Head of caudate nucleus (tissue), 42 donors: ENCODE data around the gene NNAT.
"Not testable (repeated sequence)": the region's sequence is repeated elsewhere in the genome, so short reads cannot be mapped to it uniquely, and the experiment has no call there.

Experiments
- DNase-seq, 42 donors: peaks; one replicate each; pipeline versions ENCODE4 v3.0.0 to v3.0.0-alpha.2; 2020 to 2021; ENCODE audit warnings: mixed read lengths in 7 of 42
- intact Hi-C: fragments of 100-400 bp; cut with DNase I; formaldehyde crosslinking; loops from one replicate; pipeline ENCODE4 v1.15.0; 2022

The NNAT gene

DNA sequence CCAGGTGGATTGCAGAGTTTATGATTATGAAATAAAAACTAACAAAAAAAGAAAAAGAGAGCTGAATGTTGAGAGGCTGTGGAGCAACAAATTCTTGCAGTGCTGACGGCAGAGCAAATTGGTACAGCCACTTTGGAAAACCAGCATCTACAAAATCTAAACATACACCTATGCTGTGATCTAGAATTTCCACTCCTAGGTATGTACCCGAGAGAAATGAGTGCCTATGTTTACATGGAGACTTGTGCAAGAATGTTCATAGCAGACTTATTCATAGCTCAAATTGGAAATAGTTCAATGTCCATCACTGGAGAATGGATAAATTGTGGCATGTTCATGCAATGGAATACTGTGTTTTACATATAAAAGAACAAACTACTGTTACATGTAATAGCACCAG is 9.6 kb downstream of the NNAT start:
- intact Hi-C loops, result loop anchor here (5.0 kb wide), 2 partner anchors 263 to 333 kb away; no protein-coding TSS in a partner anchor
- DNase-seq, result peak in 1 of 42 donors; percentile 8

DNA sequence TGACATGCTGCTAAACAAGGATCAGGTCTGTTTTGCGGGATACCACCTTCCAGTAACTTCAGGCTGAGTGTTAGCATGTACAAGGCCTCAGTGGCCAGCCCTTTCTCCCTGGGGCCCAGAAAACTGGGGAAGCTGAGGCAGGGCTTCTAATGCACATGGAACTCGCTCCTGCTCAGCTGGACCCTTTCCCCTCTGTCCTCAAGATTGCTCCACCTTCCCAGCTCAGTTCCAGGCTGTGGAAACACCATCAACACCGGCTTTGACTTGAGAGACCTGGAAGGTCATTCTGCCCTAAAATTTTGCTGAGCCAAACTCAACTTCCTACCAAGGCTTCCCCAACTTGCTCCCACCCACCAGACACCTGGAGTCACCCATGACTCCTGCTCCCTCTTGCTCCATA is 10.8 kb downstream of the NNAT start:
- intact Hi-C loops, result loop anchor here (5.0 kb wide), 2 partner anchors 265 to 335 kb away; no protein-coding TSS in a partner anchor
- DNase-seq, result peak in 3 of 42 donors; percentile 4 to 11 (median 5)

DNA sequence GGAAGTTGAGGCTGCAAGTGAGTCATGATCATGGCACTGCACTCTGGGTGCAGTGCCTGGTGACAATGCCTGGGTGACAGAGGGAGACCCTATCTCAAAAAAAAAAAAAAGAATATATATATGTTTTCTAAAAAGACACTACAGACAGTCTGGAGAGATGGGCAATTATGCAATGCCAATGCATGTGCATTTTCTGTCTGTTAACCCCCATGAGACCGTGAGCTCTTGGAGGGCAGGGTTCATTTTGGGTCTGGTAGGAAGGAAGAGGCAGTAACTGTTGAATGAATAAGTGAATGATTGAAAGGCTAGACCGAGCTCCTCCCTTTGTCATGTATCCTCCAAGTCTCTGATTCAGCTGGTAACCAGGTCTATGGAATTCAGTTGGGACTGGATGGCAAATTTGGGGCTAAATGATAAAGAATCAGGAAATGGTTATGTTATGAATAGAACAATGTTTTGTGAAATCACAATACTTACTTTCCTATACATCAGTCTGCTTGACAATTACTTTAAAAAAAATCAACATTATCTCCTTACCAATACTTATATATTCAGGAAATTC is 12.2 kb downstream of the NNAT start:
- no peak for DNase-seq
- intact Hi-C loops, result loop anchor here (5.0 kb wide), 2 partner anchors 266 to 336 kb away; no protein-coding TSS in a partner anchor

DNA sequence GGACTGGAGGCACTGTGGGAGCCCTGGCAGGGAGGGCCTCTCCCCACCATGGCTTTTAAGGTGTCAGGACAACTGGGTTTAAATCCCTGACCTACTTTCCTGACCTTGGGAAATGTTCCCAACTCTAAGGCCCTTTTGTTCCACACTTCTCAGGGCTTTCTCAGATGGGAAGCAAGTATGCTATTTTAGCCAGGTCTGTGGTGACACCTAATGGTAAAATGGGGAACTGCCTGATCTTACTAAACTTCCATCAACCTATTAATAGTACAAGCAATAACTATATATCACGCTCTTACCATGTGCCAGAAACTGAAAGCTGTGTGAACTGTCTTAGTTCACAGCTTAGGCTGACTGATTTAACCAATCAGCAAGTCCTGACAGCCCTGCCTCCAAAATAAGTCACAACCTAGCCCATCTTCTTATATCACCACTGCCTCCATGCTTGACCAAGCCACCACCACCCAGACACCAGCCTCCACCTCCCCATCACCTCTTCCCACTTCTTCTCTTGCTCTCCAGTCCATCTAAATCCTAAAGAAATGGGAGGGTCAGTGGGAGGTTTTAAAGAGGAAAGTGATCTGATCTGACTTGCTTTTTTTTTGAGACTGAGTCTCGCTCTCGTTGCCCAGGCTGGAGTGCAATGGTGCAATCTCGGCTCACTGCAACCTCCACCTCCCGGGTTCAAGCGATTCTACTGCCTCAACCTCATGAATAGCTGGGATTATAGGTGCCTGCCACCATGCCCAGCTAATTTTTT is 13.5 kb downstream of the NNAT start:
- peak in 26 of 42 donors; percentile 11 to 87 (median 69) for DNase-seq
- intact Hi-C loops, result loop anchor here (5.0 kb wide), 2 partner anchors 267 to 337 kb away; no protein-coding TSS in a partner anchor

DNA sequence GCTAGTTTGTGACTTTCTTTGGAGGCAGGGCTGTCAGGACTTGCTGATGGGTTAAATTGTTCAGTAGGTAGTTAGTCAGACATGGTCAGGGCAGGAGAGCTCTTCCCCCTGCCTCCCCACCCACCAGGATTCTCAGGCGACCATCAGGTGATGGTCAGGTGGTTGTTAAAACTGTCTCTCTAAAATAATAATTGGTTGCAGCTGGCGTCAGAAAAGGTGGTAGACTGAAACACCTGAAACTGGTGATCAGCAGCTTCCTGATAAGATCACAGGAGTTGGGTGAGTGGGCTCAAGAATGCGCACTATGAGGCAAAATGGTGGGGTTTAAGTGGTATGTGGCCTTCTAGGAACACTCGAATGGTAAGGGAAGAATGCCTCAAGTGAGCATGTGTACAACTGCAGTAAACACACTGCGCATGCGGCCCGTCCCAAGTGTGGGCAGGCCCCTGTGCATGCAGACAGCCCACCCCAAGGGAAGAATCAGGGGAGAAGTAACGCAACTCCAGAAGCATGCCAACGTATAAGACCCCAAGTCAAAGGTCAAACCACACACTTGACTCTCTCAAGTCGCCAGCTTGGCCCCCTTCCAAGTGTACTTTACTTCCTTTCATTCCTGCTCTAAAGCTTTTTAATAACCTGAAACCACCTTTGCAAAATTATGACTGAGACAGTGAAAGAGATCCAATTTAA is 14.5 kb downstream of the NNAT start:
- intact Hi-C loops, result no loop called here
- peak in 1 of 42 donors; percentile 35 for DNase-seq

DNA sequence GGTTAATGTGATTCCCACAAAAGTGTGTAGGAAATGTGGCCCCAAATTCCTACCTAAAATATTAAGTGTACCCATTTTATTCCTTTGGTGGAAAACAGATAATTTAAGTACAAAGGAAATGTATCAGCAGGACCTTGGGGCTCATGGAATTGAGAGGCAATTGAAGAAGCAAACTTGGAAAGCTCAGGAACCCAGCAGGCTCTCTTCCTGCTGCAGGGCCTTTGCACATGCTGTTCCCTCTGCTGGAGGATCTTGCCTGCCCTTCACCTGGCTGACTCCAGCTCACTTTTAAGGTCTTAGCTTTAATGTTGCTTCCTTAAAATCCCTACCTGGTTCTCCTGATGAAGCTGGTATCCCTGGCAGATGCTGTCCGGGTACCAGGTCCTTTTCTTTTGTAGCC is 16.5 kb downstream of the NNAT start:
- intact Hi-C loops, result no loop called here
- DNase-seq, result peak in 1 of 42 donors; percentile 17

DNA sequence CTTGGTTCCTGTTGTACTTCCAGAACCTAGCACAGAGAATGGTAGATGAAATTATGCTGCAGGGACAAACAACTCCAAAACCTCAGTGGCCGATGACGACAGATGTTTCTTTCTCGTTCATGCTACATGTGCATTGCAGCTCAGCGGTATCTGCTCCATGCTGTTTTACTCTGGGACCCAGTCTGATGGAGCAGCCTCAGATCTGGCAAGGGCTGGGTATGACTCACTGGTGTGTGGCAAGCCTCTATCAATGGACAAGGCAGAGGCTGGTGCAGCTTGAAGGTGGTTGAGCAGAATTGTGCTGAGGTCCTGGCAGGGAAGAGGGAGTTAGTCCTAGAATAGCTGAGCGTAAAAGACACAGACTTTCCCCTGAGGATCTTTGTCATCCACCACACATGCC is 17.0 kb downstream of the NNAT start:
- intact Hi-C loops, result no loop called here
- peak in 1 of 42 donors; percentile 40 for DNase-seq

DNA sequence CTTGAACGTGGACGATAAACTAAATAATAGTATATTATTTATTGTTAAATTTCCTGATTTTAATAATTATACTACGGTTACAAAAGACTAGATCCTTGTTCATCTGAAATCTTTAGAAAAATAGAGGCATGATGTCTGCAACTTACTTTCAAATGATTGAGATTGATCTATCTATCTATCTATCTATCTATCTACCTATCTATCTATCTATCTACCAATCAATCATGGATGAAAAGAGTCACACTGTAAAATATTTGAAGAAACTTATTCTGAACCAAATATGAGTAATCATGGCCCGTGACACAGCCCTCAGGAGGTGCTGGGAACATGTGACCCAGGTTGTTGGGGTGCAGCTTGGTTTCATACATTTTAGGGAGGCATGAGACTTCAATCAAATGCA is 18.4 kb downstream of the NNAT start:
- intact Hi-C loops, result no loop called here
- DNase-seq, result peak in 1 of 42 donors; percentile 18

DNA sequence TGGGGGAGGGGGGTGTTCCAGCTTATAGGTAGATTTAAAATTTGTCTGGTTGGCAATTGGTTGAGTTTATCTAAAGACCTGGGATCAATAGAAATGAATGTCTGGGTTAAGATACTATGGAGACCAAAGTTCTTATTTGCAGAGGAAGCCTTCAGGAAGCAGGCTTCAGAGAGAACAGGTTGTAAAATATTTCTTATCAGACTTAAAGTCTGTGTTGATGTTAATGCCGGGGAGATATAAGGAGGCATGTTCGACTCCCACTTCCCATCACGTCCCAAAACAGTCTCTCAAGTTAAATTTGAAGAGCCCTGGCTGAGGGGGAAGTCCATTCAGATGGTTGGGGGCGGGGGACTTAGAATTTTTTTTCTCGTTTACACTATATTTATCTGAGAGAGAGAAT is 19.0 kb downstream of the NNAT start:
- DNase-seq, result no peak
- intact Hi-C loops, result no loop called here

DNA sequence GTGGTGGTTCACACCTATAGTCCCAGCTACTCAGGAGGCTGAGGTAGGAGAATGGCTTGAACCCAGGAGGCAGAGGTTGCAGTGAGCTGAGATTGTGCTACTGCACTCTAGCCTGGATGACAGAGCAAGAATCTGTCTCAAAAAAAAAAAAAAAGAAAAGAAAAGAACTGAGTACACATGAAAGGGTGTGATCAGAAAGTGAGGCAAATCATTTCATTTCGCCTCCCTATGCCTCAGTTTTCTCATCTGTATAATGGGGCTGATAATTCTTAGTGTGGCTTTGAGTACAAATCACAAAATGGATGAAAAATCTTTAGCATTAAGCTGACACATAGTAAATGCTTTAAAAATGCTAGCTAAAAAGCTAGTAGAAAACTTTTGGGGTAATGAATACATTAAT is 19.8 kb downstream of the NNAT start:
- DNase-seq, result peak in 1 of 42 donors; percentile 13
- intact Hi-C loops, result not testable (repeated sequence)

DNA sequence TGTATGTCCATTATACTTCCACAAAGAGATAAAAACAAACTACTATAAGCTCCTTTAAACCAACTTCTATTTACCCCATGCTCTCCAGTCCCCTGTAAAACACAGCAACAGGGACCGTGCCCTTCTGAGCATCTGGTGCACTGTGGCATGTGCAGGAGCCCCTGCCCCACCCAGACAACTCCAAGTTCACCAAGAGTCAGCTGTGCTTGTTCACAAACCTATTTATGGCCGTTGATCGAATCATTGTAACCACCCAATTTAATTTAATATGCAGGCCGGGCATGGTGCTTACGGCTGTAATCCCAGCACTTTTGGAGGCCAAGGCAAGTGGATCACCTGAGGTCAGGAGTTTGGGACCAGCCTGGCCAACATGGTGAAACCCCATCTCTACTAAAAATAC is 20.3 kb downstream of the NNAT start:
- DNase-seq, result no peak
- intact Hi-C loops, result no loop called here

DNA sequence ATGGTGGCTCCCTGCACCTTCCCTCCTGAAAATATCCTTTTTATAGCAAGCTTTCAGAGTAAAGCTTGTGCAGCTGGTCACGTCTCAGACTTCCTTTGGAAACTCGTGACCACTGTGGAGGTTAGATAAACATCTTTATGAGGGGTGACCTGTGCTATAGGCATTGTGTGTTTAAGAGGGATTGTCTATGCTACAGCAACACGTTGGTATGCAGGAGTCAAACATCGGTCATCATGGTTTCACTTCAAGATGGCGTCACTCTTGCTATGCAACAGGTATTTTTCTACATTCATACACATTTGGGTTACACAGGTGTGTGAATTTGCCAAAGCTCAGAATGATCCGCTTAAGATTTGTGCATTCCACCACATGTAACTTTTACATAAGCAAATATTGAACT is 21.2 kb downstream of the NNAT start:
- DNase-seq, result peak in 1 of 42 donors; percentile 16
- intact Hi-C loops, result no loop called here

DNA sequence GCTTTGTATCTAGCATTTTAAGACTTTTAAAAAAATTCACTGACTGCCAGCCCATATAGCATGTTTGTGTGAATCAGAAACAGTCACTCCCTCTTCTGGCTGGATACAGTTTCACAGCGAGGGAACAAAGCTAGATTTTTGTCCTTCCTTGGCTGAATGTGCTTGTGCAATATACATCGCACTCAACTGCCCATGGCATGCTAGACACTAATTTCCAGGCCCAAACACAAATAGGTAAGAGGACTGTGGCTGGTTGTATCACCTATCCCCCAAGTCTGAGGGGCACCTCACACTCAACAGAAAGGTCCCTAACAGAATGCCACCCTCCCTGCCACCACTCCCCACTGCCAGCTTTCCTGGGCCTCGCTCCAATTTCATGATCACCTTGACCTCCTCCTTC is 22.8 kb downstream of the NNAT start:
- peak in 3 of 42 donors; percentile 11 to 29 (median 18) for DNase-seq
- intact Hi-C loops, result no loop called here

DNA sequence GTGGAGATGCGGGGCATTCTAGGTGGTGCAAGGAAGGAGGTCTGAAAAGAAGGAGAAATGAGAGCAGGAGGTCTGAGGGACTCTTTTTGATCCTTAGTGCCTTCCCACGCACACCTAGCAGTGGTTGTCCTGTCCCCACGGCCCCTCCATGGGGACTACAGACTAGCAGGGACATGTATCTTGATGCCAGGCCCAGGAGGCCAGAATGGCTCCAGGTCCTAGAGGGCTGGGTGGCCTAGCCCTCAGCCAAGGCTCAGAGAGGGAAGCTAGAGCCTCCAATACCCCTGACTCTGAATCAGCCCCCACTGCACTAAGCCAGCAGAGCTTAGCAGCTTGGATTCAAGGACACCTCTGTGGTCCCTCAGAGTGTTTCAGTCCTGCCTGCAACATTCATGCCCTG is 23.3 kb downstream of the NNAT start:
- peak in 1 of 42 donors; percentile 18 for DNase-seq
- intact Hi-C loops, result no loop called here

DNA sequence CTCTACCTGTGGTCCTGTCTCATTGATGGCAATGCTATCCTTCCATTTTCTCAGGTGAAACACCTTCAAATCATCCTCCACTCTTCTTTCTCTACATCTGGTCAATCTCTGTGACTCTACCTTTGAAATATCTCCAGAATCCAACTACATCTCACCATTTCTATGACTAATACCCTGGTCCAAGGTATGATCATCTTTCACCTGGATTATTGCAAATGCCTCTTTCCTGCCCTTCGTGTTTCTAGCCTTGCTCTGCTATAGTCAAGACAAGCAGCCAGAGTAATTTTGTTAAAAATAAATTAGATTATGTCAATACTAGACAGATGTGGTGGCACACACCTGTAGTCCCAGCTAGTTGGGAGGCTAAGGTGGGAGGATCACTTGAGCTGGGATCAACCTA is 24.5 kb downstream of the NNAT start:
- DNase-seq, result no peak
- intact Hi-C loops, result no loop called here

DNA sequence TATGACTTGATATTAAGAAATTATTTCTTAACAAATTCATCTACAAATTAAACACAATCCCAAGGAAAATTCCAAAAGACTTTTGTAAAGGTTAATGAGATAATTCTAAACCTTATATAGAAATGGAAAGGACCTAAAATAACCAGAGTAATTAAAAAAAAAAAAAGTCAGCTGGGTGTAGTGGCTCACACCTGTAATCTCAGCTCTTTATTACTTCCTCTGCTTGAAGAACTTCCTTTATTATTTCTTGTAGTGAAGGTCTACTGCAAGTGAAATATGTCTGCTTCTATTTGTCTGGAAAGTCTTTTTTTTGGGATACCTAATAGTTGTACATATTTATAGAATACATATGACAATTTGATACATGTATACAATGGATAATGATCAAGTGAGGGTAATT is 26.9 kb downstream of the NNAT start:
- no peak for DNase-seq
- intact Hi-C loops, result no loop called here

DNA sequence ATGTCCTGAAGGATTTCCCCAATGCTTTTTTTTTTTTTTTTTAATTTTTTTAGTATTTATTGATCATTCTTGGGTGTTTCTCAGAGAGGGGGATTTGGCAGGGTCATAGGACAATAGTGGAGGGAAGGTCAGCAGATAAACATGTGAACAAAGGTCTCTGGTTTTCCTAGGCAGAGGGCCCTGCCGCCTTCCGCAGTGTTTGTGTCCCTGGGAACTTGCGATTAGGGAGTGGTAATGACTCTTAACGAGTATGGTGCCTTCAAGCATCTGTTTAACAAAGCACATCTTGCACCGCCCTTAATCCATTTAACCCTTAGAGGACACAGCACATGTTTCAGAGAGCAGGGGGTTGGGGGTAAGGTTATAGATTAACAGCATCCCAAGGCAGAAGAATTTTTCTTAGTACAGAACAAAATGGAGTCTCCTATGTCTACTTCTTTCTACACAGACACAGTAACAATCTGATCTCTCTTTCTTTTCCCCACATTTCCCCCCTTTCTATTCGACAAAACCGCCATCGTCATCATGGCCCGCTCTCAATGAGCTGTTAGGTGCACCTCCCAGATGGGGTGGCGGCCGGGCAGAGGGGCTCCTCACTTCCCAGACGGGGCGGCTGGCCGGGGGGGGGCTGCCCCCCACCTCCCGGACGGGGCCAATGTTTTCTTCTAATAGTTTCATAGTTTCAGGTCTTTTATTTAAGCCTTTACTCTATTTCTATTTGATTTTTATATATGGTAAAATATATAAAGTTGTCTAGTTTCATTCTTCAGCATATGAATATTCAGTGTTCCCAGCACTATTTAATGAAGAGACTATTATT is 29.3 kb downstream of the NNAT start:
- intact Hi-C loops, result not testable (repeated sequence)
- peak in 1 of 42 donors; percentile 31 for DNase-seq

DNA sequence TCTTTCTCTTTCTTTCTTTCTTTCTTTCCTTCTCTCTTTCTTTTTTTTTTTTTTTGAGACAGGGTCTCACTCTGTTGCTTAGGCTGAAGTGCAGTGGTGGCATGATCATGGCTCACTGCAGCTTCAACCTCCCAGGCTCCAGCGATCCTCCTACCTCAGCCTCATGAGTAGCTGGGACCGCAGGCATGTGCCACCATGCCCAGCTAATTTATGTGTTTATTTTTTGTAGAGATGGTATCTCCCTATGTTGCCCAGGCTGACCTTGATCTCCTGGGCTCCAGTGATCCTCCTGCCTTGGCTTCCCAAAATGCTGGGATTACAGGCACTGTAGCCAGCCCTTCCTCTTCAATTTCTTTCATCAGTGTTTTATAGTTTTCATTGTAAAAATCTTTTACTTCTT is 30.6 kb downstream of the NNAT start:
- intact Hi-C loops, DNase-seq: not testable (repeated sequence)

DNA sequence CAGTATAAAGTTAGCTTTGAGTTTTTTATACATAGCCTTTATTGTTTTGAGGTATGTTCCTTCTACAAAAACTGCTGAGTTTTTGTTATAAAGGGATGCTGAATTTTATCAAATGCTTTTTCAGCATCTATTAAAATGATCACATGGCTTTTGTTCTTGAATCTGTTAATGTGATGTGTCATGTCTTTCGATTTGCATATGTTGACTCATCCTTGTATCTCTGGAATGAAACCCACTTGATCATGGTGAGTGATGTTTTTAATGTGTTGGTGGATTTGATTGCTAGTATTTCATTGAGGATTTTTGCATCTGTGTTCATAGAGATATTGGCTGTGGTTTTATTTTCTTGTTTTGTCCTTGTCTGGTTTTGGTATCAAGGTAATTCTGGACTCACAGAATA is 31.4 kb downstream of the NNAT start:
- intact Hi-C loops, result no loop called here
- DNase-seq, result peak in 1 of 42 donors; percentile 13
